ENCODE data around the gene CENPE.
A peak's percentile ranks its signal among the peaks of the same experiment; 100 is the strongest.

Gene CENPE

DNA sequence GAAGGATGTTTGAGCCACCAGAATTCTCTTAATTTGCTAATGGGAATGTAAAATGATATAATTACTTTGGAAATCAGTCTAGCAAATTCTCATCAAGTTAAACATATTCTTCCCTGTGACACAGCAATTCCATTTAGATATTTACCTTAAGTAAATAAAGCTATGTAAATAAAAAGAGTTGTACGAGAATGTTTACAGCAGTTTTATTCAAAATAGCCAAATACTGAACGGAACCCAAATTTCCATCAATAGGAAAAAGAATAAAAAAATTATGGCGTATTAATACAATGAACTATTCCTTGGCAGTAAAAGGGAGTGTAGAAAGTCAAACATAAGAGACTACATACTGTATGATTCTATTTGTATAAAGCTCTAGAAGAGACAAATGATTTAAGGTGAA lies 45.8 kb downstream of the CENPE start:
- H3K27ac Mint-ChIP-seq: no peak overlapping the region
- H3K9me3 Mint-ChIP-seq: peaks cover 9% of the 10 kb centered on the region
- H3K4me3 Mint-ChIP-seq: no peak overlapping the region
- no peaks in the 10 kb centered on the region for H3K4me1 Mint-ChIP-seq
- H3K36me3 Mint-ChIP-seq: peaks cover 6% of the 10 kb centered on the region
- H3K27me3 Mint-ChIP-seq: no peaks in the 10 kb centered on the region

- peaks cover 7% of the 10 kb centered on the region for H3K36me3 Mint-ChIP-seq
Measured at GRCh38 chr4:103150677-103151076, 47.5 kb downstream of the CENPE start.

DNA sequence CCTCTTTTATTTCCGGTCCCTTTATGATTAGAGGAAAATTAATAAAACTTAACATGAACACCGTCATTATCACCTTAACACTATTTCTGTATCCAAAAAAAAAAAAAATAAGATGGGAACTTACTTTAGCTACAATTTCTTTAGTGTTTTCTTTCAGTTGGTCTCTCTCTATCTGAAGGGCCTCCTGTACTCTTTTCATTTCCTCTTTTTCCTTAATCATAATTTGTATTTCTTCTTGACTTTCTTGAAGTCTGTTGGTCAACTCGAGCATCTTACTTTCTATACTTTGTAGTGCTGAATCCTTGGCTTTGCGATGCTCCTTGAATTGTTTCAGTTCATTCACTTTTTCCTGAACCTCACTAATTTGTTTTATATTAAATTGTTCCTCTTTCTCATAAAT lies 53.2 kb downstream of the CENPE start:
- no peak overlapping the region for H3K27ac Mint-ChIP-seq
- H3K9me3 Mint-ChIP-seq: peaks cover 12% of the 10 kb centered on the region
- no peaks in the 10 kb centered on the region for H3K27me3 Mint-ChIP-seq
- H3K36me3 Mint-ChIP-seq: peaks cover 7% of the 10 kb centered on the region
- no peak overlapping the region for H3K4me3 Mint-ChIP-seq
- H3K4me1 Mint-ChIP-seq: peaks cover under 1% of the 10 kb centered on the region

More at GRCh38 chr4:103150677-103151076, 47.5 kb downstream of the CENPE start:
- peaks cover 12% of the 10 kb centered on the region for H3K9me3 Mint-ChIP-seq
- H3K4me3 Mint-ChIP-seq: no peak overlapping the region
- no peak overlapping the region for H3K27ac Mint-ChIP-seq
- H3K4me1 Mint-ChIP-seq: no peaks in the 10 kb centered on the region
- H3K27me3 Mint-ChIP-seq: no peaks in the 10 kb centered on the region

DNA sequence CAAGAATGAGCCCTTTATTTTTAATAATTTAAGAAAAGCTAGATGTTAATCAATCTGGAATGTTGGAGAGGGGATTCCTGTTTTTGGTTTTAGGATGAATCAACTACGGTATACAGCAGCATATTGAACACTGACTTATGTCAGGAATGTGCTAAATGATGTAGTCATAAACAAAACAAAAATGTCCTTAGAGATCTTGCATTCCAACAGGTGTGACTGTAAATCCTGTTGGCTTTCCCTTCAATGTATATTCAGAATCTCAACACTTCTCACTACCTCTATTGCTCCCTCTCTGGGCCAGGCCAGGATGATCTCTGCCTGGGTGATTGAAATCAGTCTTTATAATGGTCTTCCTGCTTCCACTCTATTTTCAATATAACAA lies 60.7 kb downstream of the CENPE start:
- no peaks in the 10 kb centered on the region for H3K27me3 Mint-ChIP-seq
- peaks cover 10% of the 10 kb centered on the region for H3K4me1 Mint-ChIP-seq
- no peak overlapping the region for H3K4me3 Mint-ChIP-seq
- H3K9me3 Mint-ChIP-seq: no peaks in the 10 kb centered on the region
- no peak overlapping the region for H3K27ac Mint-ChIP-seq
- H3K36me3 Mint-ChIP-seq: no peaks in the 10 kb centered on the region

GRCh38 chr4:103136671-103137445 lies 61.3 kb downstream of the CENPE start:
- H3K36me3 Mint-ChIP-seq: no peaks in the 10 kb centered on the region

DNA sequence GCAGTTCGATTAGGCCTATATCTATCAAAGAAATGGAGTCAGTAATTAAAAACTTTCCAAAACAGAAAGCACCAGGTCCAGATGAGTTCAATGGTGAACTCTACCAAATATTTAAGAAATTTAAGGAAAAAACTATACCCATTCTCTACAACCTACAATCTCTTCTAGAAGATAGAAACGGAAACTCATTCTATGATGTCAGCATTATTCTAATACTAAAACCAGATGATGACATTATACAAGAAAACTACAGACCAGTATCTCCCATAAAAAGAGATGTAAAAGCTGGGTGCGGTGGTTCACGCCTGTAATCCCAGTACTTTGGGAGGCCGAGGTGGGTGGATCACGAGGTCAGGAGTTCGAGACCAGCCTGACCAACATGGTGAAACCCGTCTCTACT lies 69.0 kb downstream of the CENPE start:
- H3K36me3 Mint-ChIP-seq: peaks cover 6% of the 10 kb centered on the region
- no peaks in the 10 kb centered on the region for H3K4me1 Mint-ChIP-seq
- H3K4me3 Mint-ChIP-seq: no peak overlapping the region
- no peak overlapping the region for H3K27ac Mint-ChIP-seq
- H3K9me3 Mint-ChIP-seq: peaks cover 24% of the 10 kb centered on the region
- H3K27me3 Mint-ChIP-seq: no peaks in the 10 kb centered on the region

More at GRCh38 chr4:103136671-103137445, 61.3 kb downstream of the CENPE start:
- no peaks in the 10 kb centered on the region for H3K9me3 Mint-ChIP-seq
- H3K27ac Mint-ChIP-seq: no peak overlapping the region
- no peaks in the 10 kb centered on the region for H3K27me3 Mint-ChIP-seq
- peaks cover 10% of the 10 kb centered on the region for H3K4me1 Mint-ChIP-seq
- no peak overlapping the region for H3K4me3 Mint-ChIP-seq

DNA sequence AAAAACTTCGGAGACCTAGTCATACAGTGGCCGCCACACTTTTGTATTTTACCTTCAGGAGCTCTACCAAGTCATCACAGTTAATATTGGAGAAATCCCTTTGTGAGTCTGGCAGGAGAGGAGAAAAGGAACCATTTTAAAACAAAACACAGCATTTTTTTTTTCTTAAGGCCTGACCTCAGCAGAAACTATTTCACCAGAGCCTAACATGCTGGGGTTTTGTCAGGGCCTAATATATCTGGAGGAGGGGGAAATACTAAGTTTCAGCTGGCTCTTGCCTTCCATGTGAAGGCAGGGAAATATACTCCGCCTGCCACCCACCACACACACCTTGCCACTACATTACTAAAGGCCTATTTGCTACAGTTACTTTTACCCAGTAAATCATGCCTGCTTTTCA lies 72.0 kb downstream of the CENPE start:
- peaks cover 24% of the 10 kb centered on the region for H3K9me3 Mint-ChIP-seq
- H3K36me3 Mint-ChIP-seq: peaks cover 6% of the 10 kb centered on the region
- H3K27me3 Mint-ChIP-seq: no peaks in the 10 kb centered on the region

DNA sequence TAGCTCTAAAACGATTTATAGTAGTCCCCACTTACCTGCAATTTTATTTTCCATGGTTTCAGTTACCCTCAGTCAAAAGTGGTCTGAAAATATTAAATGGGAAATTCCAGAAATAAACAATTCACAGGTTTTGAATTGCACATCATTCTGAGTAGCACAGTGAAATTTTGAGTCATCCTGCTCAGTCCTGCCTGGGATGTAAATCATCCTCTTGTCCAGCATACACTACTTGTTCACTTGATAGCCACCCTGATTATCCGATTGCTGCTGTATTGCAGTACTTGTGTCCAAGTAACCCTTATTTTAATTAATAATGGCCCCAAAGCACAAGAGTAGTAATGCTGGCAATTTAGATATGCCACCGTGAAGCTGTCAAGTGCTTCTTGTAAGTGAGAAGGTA lies 75.0 kb downstream of the CENPE start:
- no peak overlapping the region for H3K27ac Mint-ChIP-seq
- H3K9me3 Mint-ChIP-seq: peaks cover 17% of the 10 kb centered on the region
- no peak overlapping the region for H3K4me3 Mint-ChIP-seq
- H3K27me3 Mint-ChIP-seq: no peaks in the 10 kb centered on the region
- H3K36me3 Mint-ChIP-seq: peaks cover 6% of the 10 kb centered on the region
- H3K4me1 Mint-ChIP-seq: no peaks in the 10 kb centered on the region

More for the DNA sequence above, 72.0 kb downstream of the CENPE start:
- no peak overlapping the region for H3K27ac Mint-ChIP-seq
- H3K4me1 Mint-ChIP-seq: no peaks in the 10 kb centered on the region
- H3K4me3 Mint-ChIP-seq: no peak overlapping the region

- Mint-ChIP-seq H3K27me3 (no peaks in the 10 kb centered on the region), H3K9me3 (no peaks in the 10 kb centered on the region), H3K27ac (no peak overlapping the region), H3K4me3 (no peak overlapping the region), H3K36me3 (no peaks in the 10 kb centered on the region), H3K4me1 (no peaks in the 10 kb centered on the region)
Measured at GRCh38 chr4:103118166-103118565, 80.0 kb downstream of the CENPE start.

GRCh38 chr4:103111598-103111997 lies 86.5 kb downstream of the CENPE start:
- H3K4me1 Mint-ChIP-seq: no peaks in the 10 kb centered on the region
- H3K4me3 Mint-ChIP-seq: no peak overlapping the region
- no peak overlapping the region for H3K27ac Mint-ChIP-seq
- H3K27me3 Mint-ChIP-seq: no peaks in the 10 kb centered on the region
- no peaks in the 10 kb centered on the region for H3K36me3 Mint-ChIP-seq
- no peaks in the 10 kb centered on the region for H3K9me3 Mint-ChIP-seq

DNA sequence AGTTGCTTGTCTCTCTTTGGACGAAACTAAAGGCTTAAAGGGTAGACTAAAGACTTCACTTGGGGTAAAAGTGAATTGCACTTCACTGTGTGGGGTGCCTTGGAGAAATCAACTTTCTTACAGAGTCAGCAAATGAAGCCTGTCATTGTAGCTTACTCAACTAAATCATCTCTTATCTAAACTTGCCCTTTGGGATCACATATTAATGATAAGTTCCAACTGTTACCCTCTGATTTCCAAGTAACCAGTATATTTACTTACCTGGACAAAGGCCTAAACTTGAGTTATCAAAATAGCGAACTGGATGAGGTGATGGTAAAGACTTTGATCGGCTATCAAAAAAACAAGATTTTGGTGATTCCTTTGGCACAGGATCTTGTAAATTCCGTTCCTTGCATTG lies 89.6 kb downstream of the CENPE start:
- Mint-ChIP-seq H3K4me3 (no peak overlapping the region), H3K27me3 (no peaks in the 10 kb centered on the region), H3K36me3 (no peaks in the 10 kb centered on the region), H3K9me3 (no peaks in the 10 kb centered on the region), H3K27ac (no peak overlapping the region), H3K4me1 (peaks cover 3% of the 10 kb centered on the region)

DNA sequence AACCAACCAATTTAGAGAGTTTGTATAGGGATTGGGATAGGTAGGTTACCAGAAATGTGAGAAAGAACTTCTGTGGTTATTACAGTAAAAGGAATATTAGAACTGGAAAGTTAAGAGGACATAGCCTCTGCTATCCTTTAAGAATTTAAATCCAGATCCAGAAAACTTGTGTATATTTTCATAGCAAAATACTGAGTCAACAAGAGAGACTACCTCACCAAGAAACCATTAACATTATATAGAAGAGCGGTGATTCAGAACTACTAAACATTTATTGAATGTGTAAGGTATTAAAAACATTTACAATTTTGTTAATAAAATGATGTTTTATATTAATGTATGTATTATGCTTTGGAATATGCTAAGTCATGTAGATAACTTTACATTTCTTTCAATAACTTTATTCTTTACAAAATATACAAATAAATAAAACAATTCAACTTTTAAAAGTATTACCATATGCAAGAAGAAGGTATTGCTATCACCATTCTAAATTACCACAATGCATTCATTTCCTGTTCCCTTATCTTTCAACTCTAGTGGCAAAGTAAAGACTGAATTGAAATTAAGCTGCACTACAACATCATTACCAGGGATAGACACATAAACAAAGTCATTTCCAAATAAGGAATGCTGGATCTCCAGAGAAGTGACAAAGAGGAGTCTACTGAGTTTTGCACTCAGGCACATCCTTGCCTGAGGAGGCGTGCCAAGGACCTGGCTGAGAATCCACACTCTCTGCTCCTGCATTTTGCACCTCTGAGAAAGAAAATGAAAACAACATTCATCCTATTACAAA lies 92.4 kb downstream of the CENPE start:
- Mint-ChIP-seq H3K4me3 (no peak overlapping the region), H3K9me3 (no peaks in the 10 kb centered on the region), H3K27me3 (no peaks in the 10 kb centered on the region), H3K36me3 (no peaks in the 10 kb centered on the region), H3K4me1 (peaks cover 3% of the 10 kb centered on the region), H3K27ac (no peak overlapping the region)

DNA sequence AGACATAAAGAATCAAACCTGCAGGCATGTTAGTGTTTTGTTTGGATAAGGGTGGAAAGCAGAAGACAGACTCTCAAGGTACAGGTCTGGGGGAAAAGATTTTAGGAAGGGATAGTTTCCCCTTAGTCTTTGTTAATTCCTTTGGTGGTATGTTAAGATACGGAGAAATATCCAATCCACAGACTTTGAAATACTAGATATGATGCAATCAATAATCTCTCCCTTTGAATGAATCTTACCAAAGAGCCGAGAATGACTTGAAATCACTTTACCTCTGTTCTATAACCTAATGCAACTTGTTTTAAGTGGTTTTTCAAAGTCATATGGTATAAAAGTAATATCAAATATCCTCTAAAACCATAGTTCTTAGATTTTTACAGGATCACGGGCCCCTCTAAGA lies 93.3 kb downstream of the CENPE start:
- H3K4me3 Mint-ChIP-seq: no peak overlapping the region
- H3K27me3 Mint-ChIP-seq: no peaks in the 10 kb centered on the region
- no peaks in the 10 kb centered on the region for H3K36me3 Mint-ChIP-seq
- peaks cover 3% of the 10 kb centered on the region for H3K4me1 Mint-ChIP-seq
- no peaks in the 10 kb centered on the region for H3K9me3 Mint-ChIP-seq
- H3K27ac Mint-ChIP-seq: no peak overlapping the region

DNA sequence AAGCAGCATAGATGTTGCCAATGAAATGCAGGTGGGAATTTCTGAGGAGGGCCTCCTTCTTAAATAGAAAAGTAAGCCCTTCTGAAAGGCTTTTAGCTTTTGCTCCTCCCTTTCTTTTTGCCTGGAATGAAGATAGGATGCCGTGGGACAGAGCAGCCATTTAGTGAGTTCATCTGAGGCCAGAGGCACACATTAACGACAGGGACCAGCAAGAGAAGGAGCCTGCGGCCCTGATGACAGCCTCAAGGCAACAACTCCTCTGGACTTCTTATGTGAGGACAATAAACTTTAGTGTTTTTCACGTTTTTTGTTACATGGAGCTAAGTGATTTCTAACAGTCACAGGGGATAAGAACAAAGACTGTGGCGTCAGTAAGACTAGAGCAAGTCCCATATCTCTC lies 97.5 kb downstream of the CENPE start:
- Mint-ChIP-seq H3K36me3 (peaks cover 2% of the 10 kb centered on the region), H3K9me3 (no peaks in the 10 kb centered on the region), H3K27ac (no peak overlapping the region), H3K27me3 (no peaks in the 10 kb centered on the region), H3K4me3 (no peak overlapping the region), H3K4me1 (peaks cover 37% of the 10 kb centered on the region)

DNA sequence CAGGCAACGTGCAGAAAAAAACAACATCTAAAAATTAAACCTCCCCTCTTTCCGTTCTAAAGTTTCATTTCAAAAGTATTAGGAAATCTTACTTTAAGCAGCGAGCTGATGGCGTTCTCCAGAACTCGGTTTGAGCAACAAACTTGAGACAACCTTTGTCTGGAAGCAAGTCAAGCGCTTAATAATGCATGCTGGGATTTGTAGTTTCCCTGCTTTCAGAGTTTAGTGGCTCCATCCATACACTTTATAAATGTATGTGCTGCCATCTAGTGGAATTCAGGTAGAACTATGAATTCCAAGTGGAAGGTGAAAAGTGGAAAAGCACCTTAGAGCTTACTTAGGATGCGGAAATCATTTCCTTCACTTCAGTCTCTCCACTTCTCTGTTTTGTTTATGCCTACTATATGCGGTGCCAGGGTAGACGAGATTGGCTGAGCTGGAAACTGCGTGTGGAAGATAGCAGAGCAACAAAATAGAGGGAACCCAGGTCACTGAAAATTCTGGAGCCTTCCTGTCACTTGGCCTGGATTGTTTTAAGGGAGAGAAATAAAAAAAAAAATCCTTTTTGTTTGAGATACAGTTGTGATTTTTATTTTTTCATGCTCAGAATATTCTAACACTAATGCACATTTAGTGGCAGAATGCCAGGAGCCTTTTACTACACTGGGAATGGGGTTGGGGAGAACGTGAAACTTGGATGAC lies 98.3 kb downstream of the CENPE start, which contains the start of gene BDH2:
Gene BDH2, minus strand, starts transcription at position 144 of the 702 bp plus-strand sequence. CDS start 3,580 bp downstream, outside the sequence.
- peaks cover 43% of the 10 kb centered on the region for H3K4me1 Mint-ChIP-seq
- H3K9me3 Mint-ChIP-seq: no peaks in the 10 kb centered on the region
- peak within 1 kb of the TSS; percentile 98 for H3K27ac Mint-ChIP-seq
- H3K27me3 Mint-ChIP-seq: no peaks in the 10 kb centered on the region
- H3K36me3 Mint-ChIP-seq: peaks cover 2% of the 10 kb centered on the region
- peak within 1 kb of the TSS; percentile 94 for H3K4me3 Mint-ChIP-seq
